Activated T-helper 1 cell treated with anti-CD3 and anti-CD28 coated beads, Interleukin-12 subunit alpha, Interleukin-12 subunit beta, Interleukin-2, Interleukin-4 antibody, amounts not matched to agents 30 ng/mL and 10 ng/mL and 1 ng/mL, durations not matched to agents 14 hours and 24 hours and 36 hours (primary cell): Measurements from ENCODE around the gene APLP2. TPM values are rescaled to one million over a fixed set of nuclear protein-coding genes. Genes with fewer than 3 reads are reported as not detected.
"Not testable (repeated sequence)": the region's sequence is repeated elsewhere in the genome, so short reads cannot be mapped to it uniquely, and the experiment has no call there.

Experiments
- DNase-seq: peaks from one replicate; pipeline ENCODE4 v3.0.0; 2021; ENCODE audit warnings: low spot score
- H3K27ac Mint-ChIP-seq: one replicate; pipeline ENCODE4 v1.8.0; 2021; ENCODE audit warnings: mild to moderate bottlenecking, mixed read lengths
- H3K27me3 Mint-ChIP-seq: one replicate; pipeline ENCODE4 v1.8.0; 2022; ENCODE audit warnings: mild to moderate bottlenecking, moderate library complexity, mixed read lengths; ENCODE audit not compliant: insufficient read depth
- H3K36me3 Mint-ChIP-seq: one replicate; pipeline ENCODE4 v1.8.0; 2021; ENCODE audit warnings: low read depth, mixed read lengths
- H3K4me1 Mint-ChIP-seq: one replicate; pipeline ENCODE4 v1.8.0; 2021; ENCODE audit warnings: low read depth, mixed read lengths
- H3K4me3 Mint-ChIP-seq: one replicate; pipeline ENCODE4 v1.8.0; 2021; ENCODE audit warnings: mild to moderate bottlenecking, moderate library complexity, mixed read lengths
- H3K9me3 Mint-ChIP-seq: one replicate; pipeline ENCODE4 v1.8.0; 2021; ENCODE audit warnings: mixed read lengths
- intact Hi-C: fragments of 100-400 bp; cut with micrococcal nuclease; formaldehyde crosslinking; loops from one replicate; pipeline ENCODE4 v1.15.1; 2024
- total RNA-seq: library from RNA; stranded (reverse); gene quantifications from 2 replicates; pipeline ENCODE4 v1.2.3, GENCODE V29; 2022

APLP2 gene
- total RNA-seq, 1 donor from 2014 or later: 47.8 TPM

DNA sequence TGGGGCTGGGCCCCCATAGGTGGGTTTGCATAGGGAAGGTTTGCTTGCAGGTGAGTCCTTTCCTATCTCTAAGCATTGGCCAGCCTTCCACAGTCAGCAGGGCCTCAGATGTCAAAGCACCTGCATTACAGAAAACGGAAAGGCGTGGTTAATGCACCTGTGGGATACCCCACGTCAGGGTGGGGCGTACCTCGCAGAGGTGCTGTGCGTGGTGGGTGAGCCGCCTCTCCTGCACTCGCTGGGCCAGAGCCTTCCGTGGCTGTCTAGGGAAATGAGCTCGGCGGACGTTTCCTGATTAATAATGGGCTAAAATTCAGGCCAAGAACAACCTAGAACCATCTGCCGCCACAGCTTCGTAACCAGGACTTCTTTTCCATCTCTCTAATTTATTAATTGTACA is 122.2 kb downstream of the APLP2 start:
- no peaks in the 10 kb centered on the region for H3K4me1 Mint-ChIP-seq
- H3K9me3 Mint-ChIP-seq: no peaks in the 10 kb centered on the region
- intact Hi-C loops: no loop called here
- no peaks in the 10 kb centered on the region for H3K36me3 Mint-ChIP-seq
- H3K27ac Mint-ChIP-seq: no peak overlapping the region
- H3K4me3 Mint-ChIP-seq: no peak overlapping the region
- DNase-seq: no peak
- H3K27me3 Mint-ChIP-seq: no peaks in the 10 kb centered on the region

GRCh38 chr11:130192845-130193267 is 123.2 kb downstream of the APLP2 start:
- no peaks in the 10 kb centered on the region for H3K36me3 Mint-ChIP-seq
- H3K27me3 Mint-ChIP-seq: no peaks in the 10 kb centered on the region
- H3K9me3 Mint-ChIP-seq: no peaks in the 10 kb centered on the region
- H3K27ac Mint-ChIP-seq: no peak overlapping the region
- no peak overlapping the region for H3K4me3 Mint-ChIP-seq
- no peak for DNase-seq
- intact Hi-C loops: no loop called here
- no peaks in the 10 kb centered on the region for H3K4me1 Mint-ChIP-seq

GRCh38 chr11:130193551-130193950 is 123.9 kb downstream of the APLP2 start:
- H3K36me3 Mint-ChIP-seq, H3K4me3 Mint-ChIP-seq, intact Hi-C loops, H3K4me1 Mint-ChIP-seq, H3K27ac Mint-ChIP-seq, H3K27me3 Mint-ChIP-seq, H3K9me3 Mint-ChIP-seq, DNase-seq: not testable (repeated sequence)

Other genes with a start within 250 kb of the APLP2 start
- 46.8 and 48.5 TPM in 2 replicates for gene NFRKB, start 174.3 kb upstream of the APLP2 start, total RNA-seq
- gene PRDM10, start 67.1 kb upstream of the APLP2 start, total RNA-seq: 13.6 and 14.5 TPM in 2 replicates
- not detected in 2 replicates for gene ST14, start 89.9 kb downstream of the APLP2 start, total RNA-seq
- gene ZBTB44, start 245.0 kb downstream of the APLP2 start, total RNA-seq: 32.9 and 33.0 TPM in 2 replicates